KMS-11 (cell line): ENCODE data around the gene EFNA4.

Source experiments
- H2AFZ ChIP-seq: fragments of 200-600 bp; sonication (generic); 2 replicates; pipeline ENCODE4 v1.6.1; 2016; ENCODE audit warnings: antibody characterized with exemption, mixed run types, low read depth
- H3K27ac ChIP-seq: fragments of 200-600 bp; sonication (generic); 2 replicates; pipeline ENCODE4 v1.6.1; 2016; ENCODE audit warnings: mild to moderate bottlenecking, mixed run types
- H3K27me3 ChIP-seq: fragments of 200-600 bp; sonication (generic); 2 replicates; pipeline ENCODE4 v1.6.1; 2017; ENCODE audit warnings: mild to moderate bottlenecking, low read depth, mixed run types, moderate library complexity; ENCODE audit not compliant: insufficient read depth
- H3K36me3 ChIP-seq: fragments of 200-600 bp; sonication (generic); 2 replicates; pipeline ENCODE4 v1.6.1; 2017; ENCODE audit warnings: mild to moderate bottlenecking, mixed run types; ENCODE audit not compliant: insufficient read depth
- H3K4me1 ChIP-seq: fragments of 200-600 bp; sonication (generic); 2 replicates; pipeline ENCODE4 v1.6.1; 2016; ENCODE audit warnings: mild to moderate bottlenecking, low read depth, mixed run types; ENCODE audit not compliant: poor library complexity, severe bottlenecking
- H3K4me2 ChIP-seq: fragments of 200-600 bp; sonication (generic); 2 replicates; pipeline ENCODE4 v1.7.0; 2016; ENCODE audit warnings: mild to moderate bottlenecking, mixed run types
- H3K4me3 ChIP-seq: fragments of 200-600 bp; sonication (generic); IDR thresholded peaks from 2 replicates; pipeline ENCODE4 v1.6.1; 2017; ENCODE audit warnings: low read depth, low read length, mixed read lengths; ENCODE audit not compliant: insufficient read depth
- H3K79me2 ChIP-seq: fragments of 200-600 bp; sonication (generic); 2 replicates; pipeline ENCODE4 v1.6.1; 2016; ENCODE audit warnings: low read depth, mixed run types; ENCODE audit not compliant: insufficient read depth
- H3K9ac ChIP-seq: fragments of 200-600 bp; sonication (generic); 2 replicates; pipeline ENCODE4 v1.6.1; 2016; ENCODE audit warnings: mild to moderate bottlenecking, mixed run types
- H4K20me1 ChIP-seq: fragments of 200-600 bp; sonication (generic); 2 replicates; pipeline ENCODE4 v1.6.1; 2016; ENCODE audit warnings: mild to moderate bottlenecking, mixed run types; ENCODE audit not compliant: insufficient read depth
- TF ChIP-seq, protein P1 (sequence below): fragments of 200-600 bp; sonication (generic); conservative IDR thresholded peaks from 2 replicates; pipeline ENCODE4 v1.6.1; 2017; ENCODE audit warnings: low read depth, mild to moderate bottlenecking, antibody characterized with exemption, low read length, moderate library complexity, mixed read lengths

EFNA4 gene

DNA sequence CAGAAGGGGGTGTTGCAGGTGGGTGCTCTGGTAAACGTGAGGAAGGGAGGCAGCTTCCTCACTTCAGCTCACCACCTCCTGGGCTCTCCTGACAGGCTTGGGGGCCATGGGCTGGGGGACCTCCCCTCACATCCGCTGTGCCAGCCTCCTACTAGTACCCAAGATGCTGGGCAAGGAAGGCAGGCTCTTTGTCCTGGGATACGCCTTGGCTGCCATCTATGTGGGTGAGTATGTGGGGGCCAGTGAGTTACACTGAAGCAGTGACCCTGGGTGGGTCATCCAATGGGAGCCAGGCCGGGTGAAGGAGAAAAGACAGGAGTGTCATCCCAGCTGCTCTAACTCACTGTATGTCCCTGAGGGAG is 24.3 kb upstream of the EFNA4 start:
- Histone ChIP-seq H3K4me3 (no peak overlapping the region), H3K4me2 (no peak overlapping the region), H3K27me3 (peaks cover 12% of the 10 kb centered on the region; the same call in 1 of the 2 replicates), H3K4me1 (peaks cover 12% of the 10 kb centered on the region), H2AFZ (no peak overlapping the region), H4K20me1 (no peaks in the 10 kb centered on the region), H3K79me2 (no peaks in the 10 kb centered on the region), H3K36me3 (no peaks in the 10 kb centered on the region), H3K27ac (no peak overlapping the region), H3K9ac (no peak overlapping the region)
- TF ChIP-seq, protein P1, sequence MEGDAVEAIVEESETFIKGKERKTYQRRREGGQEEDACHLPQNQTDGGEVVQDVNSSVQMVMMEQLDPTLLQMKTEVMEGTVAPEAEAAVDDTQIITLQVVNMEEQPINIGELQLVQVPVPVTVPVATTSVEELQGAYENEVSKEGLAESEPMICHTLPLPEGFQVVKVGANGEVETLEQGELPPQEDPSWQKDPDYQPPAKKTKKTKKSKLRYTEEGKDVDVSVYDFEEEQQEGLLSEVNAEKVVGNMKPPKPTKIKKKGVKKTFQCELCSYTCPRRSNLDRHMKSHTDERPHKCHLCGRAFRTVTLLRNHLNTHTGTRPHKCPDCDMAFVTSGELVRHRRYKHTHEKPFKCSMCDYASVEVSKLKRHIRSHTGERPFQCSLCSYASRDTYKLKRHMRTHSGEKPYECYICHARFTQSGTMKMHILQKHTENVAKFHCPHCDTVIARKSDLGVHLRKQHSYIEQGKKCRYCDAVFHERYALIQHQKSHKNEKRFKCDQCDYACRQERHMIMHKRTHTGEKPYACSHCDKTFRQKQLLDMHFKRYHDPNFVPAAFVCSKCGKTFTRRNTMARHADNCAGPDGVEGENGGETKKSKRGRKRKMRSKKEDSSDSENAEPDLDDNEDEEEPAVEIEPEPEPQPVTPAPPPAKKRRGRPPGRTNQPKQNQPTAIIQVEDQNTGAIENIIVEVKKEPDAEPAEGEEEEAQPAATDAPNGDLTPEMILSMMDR = no peak

DNA sequence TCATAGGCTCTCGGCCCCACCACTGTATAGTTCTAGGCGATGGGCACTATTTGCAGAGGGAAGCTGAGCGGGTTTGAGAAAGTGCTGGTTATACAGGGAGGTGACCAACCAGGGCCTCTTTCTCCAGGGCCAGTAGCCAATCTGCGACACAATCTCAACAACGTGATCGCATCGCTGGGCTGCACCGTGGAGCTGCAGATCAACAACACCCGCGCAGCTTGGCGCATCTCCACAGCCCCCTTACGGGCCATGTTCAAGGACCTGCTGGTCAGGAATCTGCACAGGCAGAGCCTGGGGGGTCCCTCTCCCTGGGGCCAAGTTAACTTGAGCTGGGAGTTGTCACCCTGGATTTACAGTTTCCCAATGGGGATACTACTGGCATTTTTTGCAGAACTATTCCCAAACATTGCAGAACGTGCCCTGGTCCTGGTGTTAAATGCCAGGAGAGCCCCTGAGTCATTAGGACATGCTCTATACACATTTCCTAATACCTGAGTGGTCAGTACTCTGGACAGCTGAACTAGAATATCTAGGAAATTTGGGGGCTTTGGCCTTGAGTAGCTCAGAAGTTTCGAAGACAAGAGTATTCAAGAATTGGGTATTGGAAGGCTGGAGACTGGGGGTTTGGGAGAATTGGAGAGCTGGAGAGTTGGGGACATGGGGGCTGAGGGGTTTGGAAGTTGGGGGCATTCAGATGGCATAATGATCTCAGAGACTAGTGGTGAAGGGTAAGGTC is 23.0 kb upstream of the EFNA4 start:
- Histone ChIP-seq H4K20me1 (no peaks in the 10 kb centered on the region), H3K36me3 (no peaks in the 10 kb centered on the region), H3K4me1 (peaks cover 24% of the 10 kb centered on the region), H3K27ac (no peak overlapping the region), H3K4me2 (no peak overlapping the region), H3K79me2 (no peaks in the 10 kb centered on the region), H3K9ac (no peak overlapping the region), H3K27me3 (peaks cover 5% of the 10 kb centered on the region; the same call in 1 of the 2 replicates), H2AFZ (no peak overlapping the region), H3K4me3 (no peak overlapping the region)
- TF ChIP-seq, protein P1 = no peak

DNA sequence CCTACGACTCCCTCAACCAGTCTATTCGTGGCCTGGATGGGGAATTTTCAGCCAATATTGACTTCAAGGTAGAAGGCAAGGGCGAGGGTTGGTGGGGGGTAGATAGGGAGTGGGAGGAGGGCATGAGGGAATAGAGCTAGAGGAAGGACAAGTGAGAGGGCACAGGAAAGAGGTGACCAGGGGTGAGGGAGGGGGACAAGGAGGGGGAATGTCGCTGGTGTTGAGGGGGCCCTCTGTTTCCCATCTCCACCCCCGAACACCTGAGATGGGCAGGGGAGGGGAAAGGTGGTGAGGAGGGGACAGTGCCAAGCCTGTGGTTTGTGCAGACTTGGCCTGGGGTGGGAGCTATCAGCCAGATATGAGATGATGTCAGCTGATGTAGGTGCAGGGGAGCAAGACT is 20.8 kb upstream of the EFNA4 start:
- no peak overlapping the region for H3K4me2 ChIP-seq
- H3K27ac ChIP-seq = no peak overlapping the region
- H3K27me3 ChIP-seq = peaks cover 5% of the 10 kb centered on the region; the same call in 1 of the 2 replicates
- H3K36me3 ChIP-seq = no peaks in the 10 kb centered on the region
- no peak overlapping the region for H2AFZ ChIP-seq
- H3K4me3 ChIP-seq = no peak overlapping the region
- peaks cover 36% of the 10 kb centered on the region for H3K4me1 ChIP-seq
- no peaks in the 10 kb centered on the region for H3K79me2 ChIP-seq
- H4K20me1 ChIP-seq = no peaks in the 10 kb centered on the region
- no peak overlapping the region for H3K9ac ChIP-seq
- TF ChIP-seq, protein P1 = no peak

DNA sequence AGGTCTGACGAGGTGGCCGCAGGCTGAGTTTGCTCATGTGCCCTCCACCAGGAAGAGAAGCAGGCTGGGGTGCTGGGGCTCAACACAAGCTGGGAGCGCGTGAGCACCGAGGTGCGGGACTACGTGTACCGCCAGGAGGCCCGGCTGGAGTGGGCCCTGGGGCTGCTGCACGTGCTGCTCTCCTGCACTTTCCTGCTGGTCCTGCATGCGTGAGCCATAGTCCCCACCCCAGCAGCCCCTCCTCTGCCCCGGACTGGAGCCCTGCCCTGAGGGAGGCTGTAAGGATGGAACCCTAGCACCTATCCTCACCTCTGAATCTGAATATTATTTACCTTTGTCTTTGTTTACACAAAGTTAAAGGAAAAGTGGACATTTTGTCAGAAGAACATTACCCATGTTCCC is 20.2 kb upstream of the EFNA4 start:
- Histone ChIP-seq H3K9ac (no peak overlapping the region), H3K27me3 (peaks cover 1% of the 10 kb centered on the region; the same call in 1 of the 2 replicates), H3K4me3 (no peak overlapping the region), H2AFZ (no peak overlapping the region), H3K4me2 (no peak overlapping the region), H4K20me1 (no peaks in the 10 kb centered on the region), H3K79me2 (no peaks in the 10 kb centered on the region), H3K36me3 (no peaks in the 10 kb centered on the region), H3K27ac (no peak overlapping the region), H3K4me1 (peaks cover 36% of the 10 kb centered on the region)
- TF ChIP-seq, protein P1 = no peak
